ENCODE data around the gene NR1H3. TPM values are rescaled to one million over a fixed set of nuclear protein-coding genes. Genes with fewer than 3 reads are reported as not detected.
A peak's percentile ranks its signal among the peaks of the same experiment; 100 is the strongest.

Gene NR1H3
- total and polyA plus RNA-seq, 10 of the 15 experiments (the other 5 are each of a cell fraction or from before 2014, with no cell fraction given) = 2.6 to 8.9 (median 4.5) TPM

DNA sequence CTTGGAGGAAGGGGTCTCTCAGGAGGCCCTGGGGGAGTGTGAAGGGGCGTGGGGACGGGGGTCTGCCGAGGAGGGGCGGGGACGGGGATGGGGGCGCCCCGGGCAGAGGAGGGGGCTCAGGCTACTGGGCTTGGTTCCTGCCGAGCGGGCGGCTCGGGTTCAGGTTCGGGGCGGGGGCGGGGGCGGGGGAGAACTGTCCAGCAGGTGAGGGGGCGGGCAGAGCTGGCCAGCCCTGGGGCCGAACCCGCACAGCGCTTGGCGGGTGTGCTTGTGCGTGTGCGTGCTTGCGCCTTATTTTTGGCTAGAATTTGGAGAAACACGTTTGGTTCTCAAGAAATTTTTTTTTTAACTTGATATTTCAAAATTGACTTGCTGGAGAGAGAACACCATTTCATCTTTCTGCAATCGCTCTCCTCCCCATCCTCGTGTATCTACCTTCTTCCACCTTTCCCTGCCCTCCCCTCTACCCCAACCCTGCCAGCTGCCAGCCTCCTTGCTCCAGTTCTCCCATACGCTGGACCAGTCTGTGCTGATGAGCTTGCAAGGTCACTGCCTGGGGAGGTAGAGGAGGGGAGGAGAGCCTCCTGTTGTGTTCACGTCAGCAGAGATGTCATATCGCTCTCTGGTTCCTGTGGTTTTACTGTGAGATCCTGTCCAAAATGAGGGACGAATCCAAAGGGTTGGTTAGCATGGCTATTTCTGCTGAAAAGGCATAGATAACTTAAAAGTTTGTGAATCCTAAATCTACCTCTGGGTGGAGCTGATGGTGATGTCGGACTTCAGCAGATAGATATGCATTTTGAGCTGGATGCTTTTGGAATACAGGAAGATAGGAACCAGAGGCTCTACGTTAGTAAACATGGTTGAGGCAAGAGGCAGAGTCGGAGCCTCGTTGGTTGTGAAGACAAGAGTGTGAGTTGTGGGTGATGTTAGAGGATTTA is 12.8 kb downstream of the NR1H3 start:
- Histone ChIP-seq H3K36me3 (ENCODE audit: control insufficient read depth in 2 of 2, insufficient read depth in 2 of 2, low read length in 1 of 2) (peaks cover 3 to 7% of the 10 kb centered on the region in 2 experiments; a peak in 3 of 4 replicates), H3K9ac (ENCODE audit: control insufficient read depth, insufficient read depth, low read length) (peak overlapping the region; percentile 58), H3K27me3 (replicated peaks in 1 of 2; ENCODE audit: control insufficient read depth in 2 of 2, insufficient read depth in 2 of 2, low read length in 1 of 2) (no peaks in the 10 kb centered on the region), H4K20me1 (ENCODE audit: control insufficient read depth, insufficient read depth) (no peaks in the 10 kb centered on the region), H3K9me3 (replicated peaks; ENCODE audit: control insufficient read depth, insufficient read depth, low read length) (no peaks in the 10 kb centered on the region), H3K79me2 (ENCODE audit: control insufficient read depth, insufficient read depth, low read length) (peaks cover 35% of the 10 kb centered on the region), H3K27ac (ENCODE audit: control insufficient read depth, insufficient read depth) (peak overlapping the region; percentile 71), H3K4me1 (ENCODE audit: control insufficient read depth, insufficient read depth, low read length) (peaks cover 19% of the 10 kb centered on the region), H3K4me2 (ENCODE audit: control insufficient read depth, insufficient read depth) (peak overlapping the region; percentile 98), H3K4me3 (peak overlapping the region; percentile 99), H2AFZ (ENCODE audit: control insufficient read depth, low read depth, low read length) (peak overlapping the region; percentile 64)
- ChIA-PET CTCF (interaction anchor here (0.7 to 3.9 kb wide), 19 partner anchors 9 to 584 kb away, joined by 3 to 38 read pairs (median 5); partner anchors contain the start of genes ACP2, ARFGAP2, DDB2 and NR1H3), POLR2A (interaction anchor here (0.6 to 1.8 kb wide), 12 partner anchors 10 to 134 kb away, joined by 3 to 6 read pairs (median 3); partner anchors contain the start of genes ACP2 and DDB2), RAD21 (ENCODE audit: unreplicated experiment) (interaction anchor here (0.9 to 2.1 kb wide), 10 partner anchors 11 to 216 kb away, joined by 3 to 15 read pairs (median 4); partner anchors contain the start of genes ACP2 and DDB2), SMC1A (ENCODE audit: uncharacterized antibody, unreplicated experiment) (interaction anchor here (0.6 to 1.7 kb wide), 11 partner anchors 11 to 269 kb away, joined by 3 to 8 read pairs (median 5); partner anchors contain the start of gene ARFGAP2)
- intact Hi-C loops (cut with micrococcal nuclease; ENCODE audit: unreplicated experiment) (loop anchor here (2.0 kb wide), 1 partner anchor 138 kb away; the partner anchor contains the start of gene SLC39A13), in situ Hi-C loops (cut with MboI) (no loop called here)
- DNase-seq (ENCODE audit: low read depth, low spot score) (no peak), FAIRE-seq (peak; percentile 18), ATAC-seq (peak; percentile 5; the same call in 2 of the 3 replicates)
- BruUV-seq (replicated peaks) = no TSS peak
- WGBS (ENCODE audit: insufficient coverage, insufficient replicate concordance, low lambda C conversion rate, missing lambda C conversion rate) = under 1% methylated on average over 18 of the region's 34 CpGs
- TF ChIP-seq CTCF (IDR thresholded peaks at IDR 0.05 in 2 of 3, conservative IDR thresholded peaks at IDR 0.05 in 1 of 3; ENCODE audit: control insufficient read depth in 2 of 3, extremely low read depth in 1 of 3, insufficient read depth in 1 of 3, low read depth in 3 of 3, low read length in 3 of 3) (peak in 2 of 3 experiments; percentile 22 to 28; a peak in 2 of 6 replicates), RAD21 (IDR thresholded peaks at IDR 0.05; ENCODE audit: insufficient read depth, low read depth, low read length) (no peak; the same call in 1 of the 2 replicates), TBL1XR1 (IDR thresholded peaks at IDR 0.05; ENCODE audit: low read depth, low read length) (no peak), ZNF687 (IDR thresholded peaks at IDR 0.05) (no peak), RUNX3 (IDR thresholded peaks at IDR 0.05; ENCODE audit: low read length) (peak; percentile 42; the same call in 1 of the 2 replicates), NKRF (conservative IDR thresholded peaks at IDR 0.05) (no peak)
- TF ChIP-seq, protein P1, sequence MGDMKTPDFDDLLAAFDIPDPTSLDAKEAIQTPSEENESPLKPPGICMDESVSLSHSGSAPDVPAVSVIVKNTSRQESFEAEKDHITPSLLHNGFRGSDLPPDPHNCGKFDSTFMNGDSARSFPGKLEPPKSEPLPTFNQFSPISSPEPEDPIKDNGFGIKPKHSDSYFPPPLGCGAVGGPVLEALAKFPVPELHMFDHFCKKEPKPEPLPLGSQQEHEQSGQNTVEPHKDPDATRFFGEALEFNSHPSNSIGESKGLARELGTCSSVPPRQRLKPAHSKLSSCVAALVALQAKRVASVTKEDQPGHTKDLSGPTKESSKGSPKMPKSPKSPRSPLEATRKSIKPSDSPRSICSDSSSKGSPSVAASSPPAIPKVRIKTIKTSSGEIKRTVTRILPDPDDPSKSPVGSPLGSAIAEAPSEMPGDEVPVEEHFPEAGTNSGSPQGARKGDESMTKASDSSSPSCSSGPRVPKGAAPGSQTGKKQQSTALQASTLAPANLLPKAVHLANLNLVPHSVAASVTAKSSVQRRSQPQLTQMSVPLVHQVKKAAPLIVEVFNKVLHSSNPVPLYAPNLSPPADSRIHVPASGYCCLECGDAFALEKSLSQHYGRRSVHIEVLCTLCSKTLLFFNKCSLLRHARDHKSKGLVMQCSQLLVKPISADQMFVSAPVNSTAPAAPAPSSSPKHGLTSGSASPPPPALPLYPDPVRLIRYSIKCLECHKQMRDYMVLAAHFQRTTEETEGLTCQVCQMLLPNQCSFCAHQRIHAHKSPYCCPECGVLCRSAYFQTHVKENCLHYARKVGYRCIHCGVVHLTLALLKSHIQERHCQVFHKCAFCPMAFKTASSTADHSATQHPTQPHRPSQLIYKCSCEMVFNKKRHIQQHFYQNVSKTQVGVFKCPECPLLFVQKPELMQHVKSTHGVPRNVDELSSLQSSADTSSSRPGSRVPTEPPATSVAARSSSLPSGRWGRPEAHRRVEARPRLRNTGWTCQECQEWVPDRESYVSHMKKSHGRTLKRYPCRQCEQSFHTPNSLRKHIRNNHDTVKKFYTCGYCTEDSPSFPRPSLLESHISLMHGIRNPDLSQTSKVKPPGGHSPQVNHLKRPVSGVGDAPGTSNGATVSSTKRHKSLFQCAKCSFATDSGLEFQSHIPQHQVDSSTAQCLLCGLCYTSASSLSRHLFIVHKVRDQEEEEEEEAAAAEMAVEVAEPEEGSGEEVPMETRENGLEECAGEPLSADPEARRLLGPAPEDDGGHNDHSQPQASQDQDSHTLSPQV (IDR thresholded peaks at IDR 0.05) = no peak

Data from GM12878 (cell line).